NT2/D1 (cell line): ENCODE results near the gene SFRP5.

Experiments used
- SUZ12 ChIP-seq: IDR thresholded peaks from 2 replicates; pipeline ENCODE4 v1.6.1; 2011; ENCODE audit not compliant: insufficient read length, insufficient read depth; ENCODE audit errors: extremely low read depth
- YY1 ChIP-seq: IDR thresholded peaks from 2 replicates; pipeline ENCODE4 v1.6.1; 2011; ENCODE audit not compliant: insufficient read length, insufficient read depth
- ZNF274 ChIP-seq: IDR thresholded peaks from 2 replicates; pipeline ENCODE4 v1.6.1; 2011; ENCODE audit warnings: mild to moderate bottlenecking, low read depth, low read length

GRCh38 chr10:97801422-97801821 is 29.6 kb upstream of the SFRP5 start:
- TF ChIP-seq ZNF274 (no peak), YY1 (no peak), SUZ12 (no peak)
